Head of caudate nucleus (tissue), 42 donors: Measurements from ENCODE around the gene DDI2.
"Not testable (repeated sequence)": the region's sequence is repeated elsewhere in the genome, so short reads cannot be mapped to it uniquely, and the experiment has no call there.

ENCODE experiments used
- DNase-seq, 42 donors: peaks; one replicate each; pipeline versions ENCODE4 v3.0.0 to v3.0.0-alpha.2; 2020 to 2021; ENCODE audit warnings: mixed read lengths in 7 of 42
- intact Hi-C: fragments of 100-400 bp; cut with DNase I; formaldehyde crosslinking; loops from one replicate; pipeline ENCODE4 v1.15.0; 2022

DDI2 gene

GRCh38 chr1:15603050-15603965 is 13.9 kb upstream of the DDI2 start:
- intact Hi-C loops: no loop called here
- DNase-seq: peak; percentile 95 to 99 (median 98)

GRCh38 chr1:15603966-15604282 is 13.3 kb upstream of the DDI2 start:
- intact Hi-C loops, DNase-seq: not testable (repeated sequence)

GRCh38 chr1:15604400-15604799 is 12.9 kb upstream of the DDI2 start:
- DNase-seq, intact Hi-C loops: not testable (repeated sequence)

GRCh38 chr1:15605398-15606383 is 11.6 kb upstream of the DDI2 start:
- DNase-seq: no peak
- intact Hi-C loops: no loop called here

- intact Hi-C loops: no loop called here
- DNase-seq: no peak
Measured at GRCh38 chr1:15609631-15610030, 7.6 kb upstream of the DDI2 start.

GRCh38 chr1:15610167-15610566 is 7.1 kb upstream of the DDI2 start:
- intact Hi-C loops: no loop called here
- DNase-seq: no peak

GRCh38 chr1:15616373-15617172 is 685 bp upstream of the DDI2 start:
- intact Hi-C loops: loop anchor here (2.0 kb wide), 1 partner anchor 92 kb away; the partner anchor contains the start of gene CASP9
- DNase-seq: peak in 6 of 42 donors; percentile 7 to 49 (median 18)

- DNase-seq: no peak
- intact Hi-C loops: no loop called here
Measured at GRCh38 chr1:15618077-15618654, 908 bp downstream of the DDI2 start.

- intact Hi-C loops: no loop called here
- no peak for DNase-seq
Measured at GRCh38 chr1:15618655-15619525, 1.6 kb downstream of the DDI2 start.

- no peak for DNase-seq
- intact Hi-C loops: no loop called here
Measured at GRCh38 chr1:15620155-15620545, 2.9 kb downstream of the DDI2 start.

GRCh38 chr1:15620902-15621682 is 3.8 kb downstream of the DDI2 start:
- peak in 4 of 42 donors; percentile 13 to 48 (median 24) for DNase-seq
- intact Hi-C loops: no loop called here

- no peak for DNase-seq
- intact Hi-C loops: no loop called here
Measured at GRCh38 chr1:15621975-15622374, 4.7 kb downstream of the DDI2 start.

- intact Hi-C loops: no loop called here
- no peak for DNase-seq
Measured at GRCh38 chr1:15622712-15623373, 5.6 kb downstream of the DDI2 start.

- intact Hi-C loops: no loop called here
- no peak for DNase-seq
Measured at GRCh38 chr1:15623435-15623834, 6.2 kb downstream of the DDI2 start.

GRCh38 chr1:15624133-15624714 is 7.0 kb downstream of the DDI2 start:
- DNase-seq: no peak
- intact Hi-C loops: no loop called here
